ENCODE results near the gene IRX5.

Gene IRX5

GRCh38 chr16:54930005-54930868, at the start of gene IRX5:
TSS of gene IRX5 (plus strand) at chr16:54930865. CDS start at chr16:54931199, 334 bp downstream.
- peak; percentile 99 for DNase-seq (ENCODE audit: low read depth)
- peak; percentile 26 for TF ChIP-seq CTCF (conservative IDR thresholded peaks at IDR 0.05; ENCODE audit: low read length)
- peak within 1 kb of the TSS; percentile 95 for H3K4me3 ChIP-seq (ENCODE audit: low read length)

GRCh38 chr16:54882556-54882955, 48.1 kb upstream of the IRX5 start:
- no peak overlapping the region for H3K4me3 ChIP-seq (ENCODE audit: low read length)
- DNase-seq (ENCODE audit: low read depth), result no peak
- TF ChIP-seq CTCF (conservative IDR thresholded peaks at IDR 0.05; ENCODE audit: low read length), result no peak

- no peak for TF ChIP-seq CTCF (conservative IDR thresholded peaks at IDR 0.05; ENCODE audit: low read length)
- DNase-seq (ENCODE audit: low read depth), result no peak
- H3K4me3 ChIP-seq (ENCODE audit: low read length), result no peak overlapping the region
Observed at GRCh38 chr16:54883358-54883757, 47.3 kb upstream of the IRX5 start.

GRCh38 chr16:54886078-54886477, 44.6 kb upstream of the IRX5 start:
- no peak for DNase-seq (ENCODE audit: low read depth)
- TF ChIP-seq CTCF (conservative IDR thresholded peaks at IDR 0.05; ENCODE audit: low read length), result no peak
- no peak overlapping the region for H3K4me3 ChIP-seq (ENCODE audit: low read length)

GRCh38 chr16:54890381-54890780, 40.3 kb upstream of the IRX5 start:
- TF ChIP-seq CTCF (conservative IDR thresholded peaks at IDR 0.05; ENCODE audit: low read length), result no peak
- no peak for DNase-seq (ENCODE audit: low read depth)
- H3K4me3 ChIP-seq (ENCODE audit: low read length), result no peak overlapping the region

- no peak for DNase-seq (ENCODE audit: low read depth)
- no peak for TF ChIP-seq CTCF (conservative IDR thresholded peaks at IDR 0.05; ENCODE audit: low read length)
- H3K4me3 ChIP-seq (ENCODE audit: low read length), result no peak overlapping the region
Observed at GRCh38 chr16:54891346-54891745, 39.3 kb upstream of the IRX5 start.

- DNase-seq (ENCODE audit: low read depth), result no peak
- no peak overlapping the region for H3K4me3 ChIP-seq (ENCODE audit: low read length)
- no peak for TF ChIP-seq CTCF (conservative IDR thresholded peaks at IDR 0.05; ENCODE audit: low read length)
Observed at GRCh38 chr16:54892981-54893380, 37.7 kb upstream of the IRX5 start.

Measured in AG10803 (cell line).